ENCODE data around the gene CARD6. TPM values are rescaled to one million over a fixed set of nuclear protein-coding genes. Genes with fewer than 3 reads are reported as not detected.

Gene CARD6
- total and polyA plus RNA-seq, 2 of the 13 experiments (the other 11 are each of a cell fraction or from before 2014, with no cell fraction given) = 0.33 to 1.4 TPM

DNA sequence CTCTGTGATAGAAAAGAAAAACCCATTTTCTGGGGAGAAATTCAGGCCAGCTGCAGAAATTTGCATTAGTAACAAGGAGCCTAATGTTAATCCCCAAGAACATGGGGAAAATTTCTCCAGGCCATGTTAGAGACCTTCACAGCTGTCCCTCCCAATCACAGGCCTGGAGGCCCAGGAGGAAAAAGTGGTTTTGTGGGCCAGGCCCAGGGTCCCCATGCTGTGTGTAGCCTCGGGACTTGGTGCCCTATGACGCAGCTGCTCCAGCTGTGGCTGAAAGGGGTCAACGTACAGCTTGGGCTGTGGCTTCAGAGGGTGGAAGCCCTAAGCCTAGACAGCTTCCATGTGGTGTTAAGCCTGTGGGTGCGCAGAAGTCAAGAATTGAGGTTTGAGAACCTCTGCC, 41.1 kb downstream of the CARD6 start:
- Histone ChIP-seq H2AFZ (ENCODE audit: low read length) (no peak overlapping the region), H3K9ac (ENCODE audit: insufficient read depth, low read depth, low read length) (no peak overlapping the region), H3K4me1 (ENCODE audit: insufficient read depth, low read length) (peaks cover 11% of the 10 kb centered on the region), H4K20me1 (ENCODE audit: insufficient read depth, low read length) (no peaks in the 10 kb centered on the region), H3K27me3 (ENCODE audit: control insufficient read depth in 1 of 2, insufficient read depth in 2 of 2, low read length in 2 of 2) (no peaks in the 10 kb centered on the region), H3K27ac (ENCODE audit: extremely low read length, insufficient read depth, low read length) (no peak overlapping the region), H3K79me2 (ENCODE audit: insufficient read depth, low read length) (no peaks in the 10 kb centered on the region), H3K9me3 (ENCODE audit: low read length) (peaks cover 10% of the 10 kb centered on the region; the same call in 1 of the 2 replicates), H3K36me3 (replicated peaks in 1 of 2; ENCODE audit: control insufficient read depth in 1 of 2, insufficient read depth in 2 of 2, low read length in 2 of 2) (no peaks in the 10 kb centered on the region), H3K4me2 (ENCODE audit: low read depth, low read length) (no peak overlapping the region), H3K4me3 (replicated peaks in 1 of 3; ENCODE audit: insufficient read depth in 1 of 3, low read depth in 2 of 3, low read length in 3 of 3) (no peak overlapping the region)
- no peak for ATAC-seq
- ChIA-PET POLR2A (no interaction called here), CTCF (ENCODE audit: low intra/inter-chr PET ratio, low total read pairs) (no interaction called here)
- in situ Hi-C loops (cut with HindIII; ENCODE audit: extremely low pct_ligation_motif_present, low pct_unique_long_range_greater_than_20kb) (no loop called here), intact Hi-C loops (cut with micrococcal nuclease; ENCODE audit: unreplicated experiment) (no loop called here)
- no peak for DNase-seq (ENCODE audit: low spot score)
- BruUV-seq (replicated peaks) = no TSS peak
- 26% methylated on average over 4 of the region's 4 CpGs for WGBS (ENCODE audit: low lambda C conversion rate)
- FAIRE-seq = no peak
- no peak for TF ChIP-seq CTCF (CRISPR knock-in tag; IDR thresholded peaks at IDR 0.05)
- no peak for TF ChIP-seq ZNF781 (CRISPR knock-in tag; IDR thresholded peaks at IDR 0.05; ENCODE audit: borderline replicate concordance, not compliant biosample characterization)
- TF ChIP-seq E2F2 (CRISPR knock-in tag; IDR thresholded peaks at IDR 0.05; ENCODE audit: borderline replicate concordance) = no peak
- TF ChIP-seq THRA (CRISPR knock-in tag; IDR thresholded peaks at IDR 0.05; ENCODE audit: borderline replicate concordance) = no peak
- TF ChIP-seq ZNF558 (CRISPR knock-in tag; IDR thresholded peaks at IDR 0.05; ENCODE audit: borderline replicate concordance) = no peak
- no peak for TF ChIP-seq ZMAT5 (CRISPR knock-in tag; IDR thresholded peaks at IDR 0.05; ENCODE audit: borderline replicate concordance, low read depth)
- TF ChIP-seq ZNF235 (CRISPR knock-in tag; IDR thresholded peaks at IDR 0.05; ENCODE audit: borderline replicate concordance) = no peak
- no peak for TF ChIP-seq TEAD2 (CRISPR knock-in tag; IDR thresholded peaks at IDR 0.05)
- TF ChIP-seq ZNF780A (CRISPR knock-in tag; IDR thresholded peaks at IDR 0.05) = no peak
- TF ChIP-seq PAF1 (CRISPR knock-in tag; IDR thresholded peaks at IDR 0.05) = no peak
- TF ChIP-seq ATM (IDR thresholded peaks at IDR 0.05; ENCODE audit: borderline replicate concordance) = no peak
- no peak for TF ChIP-seq ZIK1 (CRISPR knock-in tag; IDR thresholded peaks at IDR 0.05; ENCODE audit: borderline replicate concordance, low read depth)
- TF ChIP-seq, protein P1, sequence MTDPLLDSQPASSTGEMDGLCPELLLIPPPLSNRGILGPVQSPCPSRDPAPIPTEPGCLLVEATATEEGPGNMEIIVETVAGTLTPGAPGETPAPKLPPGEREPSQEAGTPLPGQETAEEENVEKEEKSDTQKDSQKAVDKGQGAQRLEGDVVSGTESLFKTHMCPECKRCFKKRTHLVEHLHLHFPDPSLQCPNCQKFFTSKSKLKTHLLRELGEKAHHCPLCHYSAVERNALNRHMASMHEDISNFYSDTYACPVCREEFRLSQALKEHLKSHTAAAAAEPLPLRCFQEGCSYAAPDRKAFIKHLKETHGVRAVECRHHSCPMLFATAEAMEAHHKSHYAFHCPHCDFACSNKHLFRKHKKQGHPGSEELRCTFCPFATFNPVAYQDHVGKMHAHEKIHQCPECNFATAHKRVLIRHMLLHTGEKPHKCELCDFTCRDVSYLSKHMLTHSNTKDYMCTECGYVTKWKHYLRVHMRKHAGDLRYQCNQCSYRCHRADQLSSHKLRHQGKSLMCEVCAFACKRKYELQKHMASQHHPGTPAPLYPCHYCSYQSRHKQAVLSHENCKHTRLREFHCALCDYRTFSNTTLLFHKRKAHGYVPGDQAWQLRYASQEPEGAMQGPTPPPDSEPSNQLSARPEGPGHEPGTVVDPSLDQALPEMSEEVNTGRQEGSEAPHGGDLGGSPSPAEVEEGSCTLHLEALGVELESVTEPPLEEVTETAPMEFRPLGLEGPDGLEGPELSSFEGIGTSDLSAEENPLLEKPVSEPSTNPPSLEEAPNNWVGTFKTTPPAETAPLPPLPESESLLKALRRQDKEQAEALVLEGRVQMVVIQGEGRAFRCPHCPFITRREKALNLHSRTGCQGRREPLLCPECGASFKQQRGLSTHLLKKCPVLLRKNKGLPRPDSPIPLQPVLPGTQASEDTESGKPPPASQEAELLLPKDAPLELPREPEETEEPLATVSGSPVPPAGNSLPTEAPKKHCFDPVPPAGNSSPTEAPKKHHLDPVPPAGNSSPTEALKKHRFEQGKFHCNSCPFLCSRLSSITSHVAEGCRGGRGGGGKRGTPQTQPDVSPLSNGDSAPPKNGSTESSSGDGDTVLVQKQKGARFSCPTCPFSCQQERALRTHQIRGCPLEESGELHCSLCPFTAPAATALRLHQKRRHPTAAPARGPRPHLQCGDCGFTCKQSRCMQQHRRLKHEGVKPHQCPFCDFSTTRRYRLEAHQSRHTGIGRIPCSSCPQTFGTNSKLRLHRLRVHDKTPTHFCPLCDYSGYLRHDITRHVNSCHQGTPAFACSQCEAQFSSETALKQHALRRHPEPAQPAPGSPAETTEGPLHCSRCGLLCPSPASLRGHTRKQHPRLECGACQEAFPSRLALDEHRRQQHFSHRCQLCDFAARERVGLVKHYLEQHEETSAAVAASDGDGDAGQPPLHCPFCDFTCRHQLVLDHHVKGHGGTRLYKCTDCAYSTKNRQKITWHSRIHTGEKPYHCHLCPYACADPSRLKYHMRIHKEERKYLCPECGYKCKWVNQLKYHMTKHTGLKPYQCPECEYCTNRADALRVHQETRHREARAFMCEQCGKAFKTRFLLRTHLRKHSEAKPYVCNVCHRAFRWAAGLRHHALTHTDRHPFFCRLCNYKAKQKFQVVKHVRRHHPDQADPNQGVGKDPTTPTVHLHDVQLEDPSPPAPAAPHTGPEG (CRISPR knock-in tag; IDR thresholded peaks at IDR 0.05) = no peak
- TF ChIP-seq AGO2 (optimal IDR thresholded peaks at IDR 0.05; ENCODE audit: low read depth, low read length) = no peak
